ENCODE results near the gene STK36.

Gene STK36

GRCh38 chr2:218748741-218749441 is 77.0 kb downstream of the STK36 start:
- DNase-seq = no peak
